SK-N-SH treated with all-trans-retinoic acid at 6 μM for 48 hours (cell line): ENCODE measurements around the gene ZNF783.

Experiments
- BACH2 ChIP-seq: fragments of 250-450 bp; sonication (Bioruptor Pico); IDR thresholded peaks from 2 replicates; pipeline ENCODE4 v1.9.0; 2021; ENCODE audit warnings: mild to moderate bottlenecking, borderline replicate concordance
- CREB5 ChIP-seq: fragments of 250-450 bp; sonication (Bioruptor Pico); IDR thresholded peaks from 2 replicates; pipeline ENCODE4 v1.5.1; 2020; ENCODE audit warnings: low read depth, mild to moderate bottlenecking, moderate library complexity
- RARB ChIP-seq: fragments of 250-450 bp; sonication (Bioruptor Pico); IDR thresholded peaks from 2 replicates; pipeline ENCODE4 v1.8.0; 2021; ENCODE audit warnings: mild to moderate bottlenecking, moderate library complexity

DNA sequence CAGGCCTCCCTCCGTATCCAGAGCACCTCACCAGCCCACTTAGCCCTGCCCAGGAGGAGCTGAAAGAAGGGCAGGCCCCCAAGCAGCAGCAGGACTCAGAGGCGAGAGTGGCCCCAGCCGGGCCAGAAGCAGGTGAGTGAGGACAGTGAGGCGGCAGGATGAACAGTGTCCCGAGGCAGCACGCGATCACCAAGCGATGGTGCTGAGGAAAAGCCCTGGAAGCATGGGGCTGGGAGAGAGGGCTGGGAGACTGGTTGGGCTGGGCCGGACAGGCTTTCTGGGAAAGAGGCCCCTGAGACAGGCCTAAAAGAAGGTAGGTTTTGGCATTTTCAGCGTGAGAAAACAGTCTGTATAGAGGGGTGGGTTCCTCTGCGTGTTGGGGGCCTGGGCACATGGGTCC is 16.4 kb downstream of the ZNF783 start:
- no peak for TF ChIP-seq RARB (CRISPR knock-in tag)
- no peak for TF ChIP-seq CREB5 (CRISPR knock-in tag)
- TF ChIP-seq BACH2 (CRISPR knock-in tag) = no peak
